Measurements from ENCODE around the gene PTPRS. TPM values are rescaled to one million over a fixed set of nuclear protein-coding genes. Genes with fewer than 3 reads are reported as not detected.
A peak's percentile ranks its signal among the peaks of the same experiment; 100 is the strongest.

PTPRS gene
- total RNA-seq, 1 experiment from 2014 or later: 66.6 TPM

GRCh38 chr19:5319516-5319915 is 21.1 kb downstream of the PTPRS start:
- H3K9me3 ChIP-seq (replicated peaks): no peaks in the 10 kb centered on the region
- no peak for DNase-seq (ENCODE audit: low read depth in 1 of 2, low spot score in 2 of 2)
- H3K4me3 ChIP-seq: no peak overlapping the region
- H3K27ac ChIP-seq: no peak overlapping the region
- H3K27me3 ChIP-seq (replicated peaks): no peaks in the 10 kb centered on the region
- no peaks in the 10 kb centered on the region for H3K36me3 ChIP-seq
- peaks cover 7% of the 10 kb centered on the region; the same call in 1 of the 2 replicates for H3K4me1 ChIP-seq (replicated peaks)

- H3K4me1 ChIP-seq (replicated peaks): peaks cover 7% of the 10 kb centered on the region; the same call in 1 of the 2 replicates
- no peaks in the 10 kb centered on the region for H3K36me3 ChIP-seq
- DNase-seq (ENCODE audit: low read depth in 1 of 2, low spot score in 2 of 2): no peak
- H3K27me3 ChIP-seq (replicated peaks): no peaks in the 10 kb centered on the region
- no peak overlapping the region for H3K27ac ChIP-seq
- no peaks in the 10 kb centered on the region for H3K9me3 ChIP-seq (replicated peaks)
- H3K4me3 ChIP-seq: no peak overlapping the region
Observed at GRCh38 chr19:5318306-5318705, 22.3 kb downstream of the PTPRS start.

- no peak overlapping the region for H3K27ac ChIP-seq
- H3K9me3 ChIP-seq (replicated peaks): no peaks in the 10 kb centered on the region
- no peaks in the 10 kb centered on the region for H3K27me3 ChIP-seq (replicated peaks)
- no peaks in the 10 kb centered on the region for H3K36me3 ChIP-seq
- no peak overlapping the region for H3K4me3 ChIP-seq
- no peak for DNase-seq (ENCODE audit: low read depth in 1 of 2, low spot score in 2 of 2)
- peaks cover 7% of the 10 kb centered on the region; the same call in 1 of the 2 replicates for H3K4me1 ChIP-seq (replicated peaks)
Observed at GRCh38 chr19:5317321-5317720, 23.3 kb downstream of the PTPRS start.

- Histone ChIP-seq H3K36me3 (no peaks in the 10 kb centered on the region), H3K27ac (no peak overlapping the region), H3K4me3 (no peak overlapping the region), H3K9me3 (replicated peaks) (no peaks in the 10 kb centered on the region), H3K27me3 (replicated peaks) (no peaks in the 10 kb centered on the region), H3K4me1 (replicated peaks) (peaks cover 7% of the 10 kb centered on the region; the same call in 1 of the 2 replicates)
- no peak for DNase-seq (ENCODE audit: low read depth in 1 of 2, low spot score in 2 of 2)
Observed at GRCh38 chr19:5316138-5316537, 24.5 kb downstream of the PTPRS start.

- H3K27ac ChIP-seq: no peak overlapping the region
- H3K27me3 ChIP-seq (replicated peaks): no peaks in the 10 kb centered on the region
- DNase-seq (ENCODE audit: low read depth in 1 of 2, low spot score in 2 of 2): no peak
- H3K4me3 ChIP-seq: no peak overlapping the region
- no peaks in the 10 kb centered on the region for H3K36me3 ChIP-seq
- no peaks in the 10 kb centered on the region for H3K9me3 ChIP-seq (replicated peaks)
- H3K4me1 ChIP-seq (replicated peaks): peaks cover 7% of the 10 kb centered on the region; the same call in 1 of the 2 replicates
Observed at GRCh38 chr19:5314907-5315298, 25.7 kb downstream of the PTPRS start.

- Histone ChIP-seq H3K4me1 (replicated peaks) (peaks cover 7% of the 10 kb centered on the region; the same call in 1 of the 2 replicates), H3K4me3 (no peak overlapping the region), H3K36me3 (no peaks in the 10 kb centered on the region), H3K27me3 (replicated peaks) (no peaks in the 10 kb centered on the region), H3K9me3 (replicated peaks) (no peaks in the 10 kb centered on the region), H3K27ac (no peak overlapping the region)
- DNase-seq (ENCODE audit: low read depth in 1 of 2, low spot score in 2 of 2): no peak
Observed at GRCh38 chr19:5314012-5314906, 26.4 kb downstream of the PTPRS start.

GRCh38 chr19:5313307-5313706 is 27.3 kb downstream of the PTPRS start:
- Histone ChIP-seq H3K36me3 (0 out of 2 replicates have a peak, but pooled peaks cover 2% of the 10 kb centered on the region), H3K4me3 (no peak overlapping the region), H3K9me3 (replicated peaks) (no peaks in the 10 kb centered on the region), H3K27me3 (replicated peaks) (no peaks in the 10 kb centered on the region; the same call in 1 of the 2 replicates), H3K27ac (no peak overlapping the region), H3K4me1 (replicated peaks) (peaks cover 7% of the 10 kb centered on the region; the same call in 1 of the 2 replicates)
- DNase-seq (ENCODE audit: low read depth in 1 of 2, low spot score in 2 of 2): no peak

GRCh38 chr19:5312058-5312457 is 28.6 kb downstream of the PTPRS start:
- H3K4me1 ChIP-seq (replicated peaks): peaks cover 4% of the 10 kb centered on the region; the same call in 1 of the 2 replicates
- 0 out of 2 replicates have a peak, but pooled peaks cover 2% of the 10 kb centered on the region for H3K36me3 ChIP-seq
- no peaks in the 10 kb centered on the region for H3K9me3 ChIP-seq (replicated peaks)
- no peaks in the 10 kb centered on the region; the same call in 1 of the 2 replicates for H3K27me3 ChIP-seq (replicated peaks)
- no peak for DNase-seq (ENCODE audit: low read depth in 1 of 2, low spot score in 2 of 2)
- no peak overlapping the region for H3K27ac ChIP-seq
- no peak overlapping the region for H3K4me3 ChIP-seq

- 0 out of 2 replicates have a peak, but pooled peaks cover 2% of the 10 kb centered on the region for H3K36me3 ChIP-seq
- H3K27ac ChIP-seq: no peak overlapping the region
- H3K4me3 ChIP-seq: no peak overlapping the region
- H3K4me1 ChIP-seq (replicated peaks): no peaks in the 10 kb centered on the region
- no peaks in the 10 kb centered on the region; the same call in 1 of the 2 replicates for H3K27me3 ChIP-seq (replicated peaks)
- no peaks in the 10 kb centered on the region for H3K9me3 ChIP-seq (replicated peaks)
- DNase-seq (ENCODE audit: low read depth in 1 of 2, low spot score in 2 of 2): no peak
Observed at GRCh38 chr19:5309438-5310204, 31.0 kb downstream of the PTPRS start.

- Histone ChIP-seq H3K4me3 (no peak overlapping the region), H3K27ac (no peak overlapping the region; the same call in 1 of the 2 replicates), H3K9me3 (replicated peaks) (no peaks in the 10 kb centered on the region), H3K36me3 (0 out of 2 replicates have a peak, but pooled peaks cover 2% of the 10 kb centered on the region), H3K27me3 (replicated peaks) (no peaks in the 10 kb centered on the region; the same call in 1 of the 2 replicates), H3K4me1 (replicated peaks) (no peaks in the 10 kb centered on the region)
- peak; percentile 43 to 64 for DNase-seq (ENCODE audit: low read depth in 1 of 2, low spot score in 2 of 2)
Observed at GRCh38 chr19:5308451-5309437, 31.9 kb downstream of the PTPRS start.

- Histone ChIP-seq H3K27me3 (replicated peaks) (no peaks in the 10 kb centered on the region; the same call in 1 of the 2 replicates), H3K27ac (no peak overlapping the region), H3K9me3 (replicated peaks) (no peaks in the 10 kb centered on the region), H3K36me3 (0 out of 2 replicates have a peak, but pooled peaks cover 2% of the 10 kb centered on the region), H3K4me1 (replicated peaks) (no peaks in the 10 kb centered on the region), H3K4me3 (no peak overlapping the region)
- DNase-seq (ENCODE audit: low read depth in 1 of 2, low spot score in 2 of 2): no peak
Observed at GRCh38 chr19:5307655-5308054, 33.0 kb downstream of the PTPRS start.

GRCh38 chr19:5305163-5305562 is 35.4 kb downstream of the PTPRS start:
- H3K27ac ChIP-seq: no peak overlapping the region
- no peaks in the 10 kb centered on the region; the same call in 1 of the 2 replicates for H3K27me3 ChIP-seq (replicated peaks)
- H3K36me3 ChIP-seq: 0 out of 2 replicates have a peak, but pooled peaks cover 2% of the 10 kb centered on the region
- no peak overlapping the region for H3K4me3 ChIP-seq
- H3K9me3 ChIP-seq (replicated peaks): no peaks in the 10 kb centered on the region
- H3K4me1 ChIP-seq (replicated peaks): no peaks in the 10 kb centered on the region
- no peak for DNase-seq (ENCODE audit: low read depth in 1 of 2, low spot score in 2 of 2)
